HCT116 (cell line): ENCODE data around the gene TPST1. TPM values are rescaled to one million over a fixed set of nuclear protein-coding genes. Genes with fewer than 3 reads are reported as not detected.

ENCODE experiments used
- ATAC-seq: fragments of 200-7000 bp; cut with Tn5 transposase; 2 replicates; pipeline ENCODE4 v1.9.1; 2020; ENCODE audit warnings: mild to moderate bottlenecking, moderate library complexity
- BruUV-seq: library from RNA; stranded (reverse); fragments of 400-500 nt; replicated peaks from 2 replicates; lab custom pipeline; 2021; lab: Mats Ljungman, UMichigan
- CTCF ChIA-PET: fragments of 300-600 bp; sonication (Branson Sonifier 250); formaldehyde crosslinking; loops from one replicate; lab custom pipeline; 2021; ENCODE audit warnings: antibody characterized with exemption; lab: Charles Lee
- POLR2A ChIA-PET: fragments of 300-600, 350-600 bp; sonication (Branson Sonifier 250); formaldehyde crosslinking; loops from one replicate; lab custom pipeline; 2021; ENCODE audit warnings: antibody characterized with exemption; lab: Charles Lee
- RAD21 ChIA-PET, 2 experiments: fragments of 300-600 bp; sonication (Branson Sonifier 250); formaldehyde crosslinking; loops; one replicate each; lab custom pipeline; 2023; ENCODE audit warnings: low total read pairs in 2 of 2; ENCODE audit not compliant: uncharacterized antibody in 2 of 2, unreplicated experiment in 2 of 2, low non-redundant PET in 1 of 2; lab: Charles Lee
- DNase-seq: peaks from one replicate; pipeline ENCODE4 v3.0.0-alpha.2; 2010; ENCODE audit warnings: low read depth, low spot score
- H2AFZ ChIP-seq: fragments of 200-600 bp; shearing (Covaris generic), sonication (generic); 2 replicates; pipeline ENCODE4 v1.6.1; 2017; ENCODE audit warnings: low read depth, mixed run types, mixed read lengths, antibody characterized with exemption, low read length; ENCODE audit not compliant: poor library complexity, severe bottlenecking
- H3K27ac ChIP-seq: 2 replicates; pipeline ENCODE4 v1.5.1; 2012; ENCODE audit warnings: low read depth, low read length
- H3K27me3 ChIP-seq: fragments of 200-600 bp; sonication (generic); 2 replicates; pipeline ENCODE4 v1.6.1; 2016; ENCODE audit warnings: mixed run types, low read length, mixed read lengths; ENCODE audit not compliant: insufficient read depth
- H3K36me3 ChIP-seq, 2 experiments: fragments of 200-500 bp in 1 of 2; fragments of 200-600 bp in 1 of 2; sonication (Bioruptor generic) in 1 of 2; sonication (generic) in 1 of 2; 2 replicates each; pipeline versions ENCODE4 v1.5.1 to v1.6.1; 2014 to 2016; ENCODE audit warnings: low read length in 2 of 2, inconsistent platforms in 1 of 2, mixed read lengths in 1 of 2, mixed run types in 1 of 2; ENCODE audit not compliant: insufficient read depth in 2 of 2, control insufficient read depth in 1 of 2
- H3K4me1 ChIP-seq, 2 experiments: fragments of 200-600 bp in 1 of 2; sonication (generic) in 1 of 2; 2 replicates each; pipeline versions ENCODE4 v1.5.1 to v1.6.1; 2012 to 2017; ENCODE audit warnings: low read length in 2 of 2, inconsistent platforms in 1 of 2, mild to moderate bottlenecking in 1 of 2, mixed read lengths in 1 of 2, mixed run types in 1 of 2, moderate library complexity in 1 of 2; ENCODE audit not compliant: insufficient read depth in 2 of 2, control insufficient read depth in 1 of 2
- H3K4me2 ChIP-seq: fragments of 200-600 bp; sonication (generic); 2 replicates; pipeline ENCODE4 v1.6.1; 2017; ENCODE audit warnings: mixed run types, low read length, mixed read lengths
- H3K4me3 ChIP-seq, 2 experiments: fragments of 200-600 bp in 1 of 2; sonication (generic) in 1 of 2; replicated peaks in 1 of 2; 2 replicates each; pipeline ENCODE4 v1.5.1; 2011 to 2016; ENCODE audit warnings: low read length in 2 of 2, control low read depth in 1 of 2, low read depth in 1 of 2, mild to moderate bottlenecking in 1 of 2, mixed read lengths in 1 of 2, mixed run types in 1 of 2
- H3K79me2 ChIP-seq: fragments of 200-600 bp; sonication (generic); 2 replicates; pipeline ENCODE4 v1.6.1; 2017; ENCODE audit warnings: mild to moderate bottlenecking, mixed run types, low read length, moderate library complexity, mixed read lengths; ENCODE audit not compliant: insufficient read depth
- H3K9ac ChIP-seq: fragments of 200-600 bp; sonication (generic); 2 replicates; pipeline ENCODE4 v1.6.1; 2016; ENCODE audit warnings: low read length, mixed read lengths
- H3K9me2 ChIP-seq: fragments of 200-600 bp; sonication (generic), shearing (Covaris generic); 2 replicates; pipeline ENCODE4 v1.6.1; 2017; ENCODE audit warnings: mixed run types, mild to moderate bottlenecking, moderate library complexity; ENCODE audit not compliant: insufficient read depth
- H3K9me3 ChIP-seq, 2 experiments: fragments of 200-500 bp in 1 of 2; fragments of 200-600 bp in 1 of 2; sonication (Bioruptor generic) in 1 of 2; sonication (generic) in 1 of 2; 2 replicates each; pipeline ENCODE4 v1.6.1; 2014 to 2017; ENCODE audit warnings: low read length in 2 of 2, mixed read lengths in 2 of 2, inconsistent platforms in 1 of 2, low read depth in 1 of 2, mild to moderate bottlenecking in 1 of 2, mixed run types in 1 of 2, moderate library complexity in 1 of 2; ENCODE audit not compliant: control insufficient read depth in 1 of 2, insufficient read depth in 1 of 2
- H4K20me1 ChIP-seq: fragments of 200-600 bp; sonication (generic), shearing (Covaris generic); 2 replicates; pipeline ENCODE4 v1.6.1; 2017; ENCODE audit warnings: mixed run types, mild to moderate bottlenecking, moderate library complexity; ENCODE audit not compliant: insufficient read depth
- CBX3 ChIP-seq: IDR thresholded peaks from 2 replicates; pipeline ENCODE4 v1.6.1; 2012; ENCODE audit warnings: low read depth
- CEBPB ChIP-seq: IDR thresholded peaks from 2 replicates; pipeline ENCODE4 v1.6.1; 2012; ENCODE audit warnings: low read depth
- CTCF ChIP-seq, 3 experiments: fragments of 200-600 bp in 1 of 3; sonication (generic) in 1 of 3; IDR thresholded peaks in 2 of 3; conservative IDR thresholded peaks in 1 of 3; 2 replicates each; pipeline ENCODE4 v1.5.1; 2012 to 2017; ENCODE audit warnings: low read depth in 2 of 3, low read length in 2 of 3, antibody characterized with exemption in 1 of 3, borderline replicate concordance in 1 of 3, control low read depth in 1 of 3, mild to moderate bottlenecking in 1 of 3, mixed read lengths in 1 of 3, mixed run types in 1 of 3, moderate library complexity in 1 of 3; ENCODE audit not compliant: insufficient read depth in 1 of 3
- EGR1 ChIP-seq: IDR thresholded peaks from 2 replicates; pipeline ENCODE4 v1.6.1; 2012; ENCODE audit warnings: low read depth
- EZH2 ChIP-seq: fragments of 200-600 bp; sonication (generic); IDR thresholded peaks from 2 replicates; pipeline ENCODE4 v1.6.1; 2017; ENCODE audit warnings: antibody characterized with exemption, mixed run types
- JUND ChIP-seq: IDR thresholded peaks from 2 replicates; pipeline ENCODE4 v1.6.1; 2012
- RAD21 ChIP-seq: IDR thresholded peaks from 2 replicates; pipeline ENCODE4 v1.6.1; 2012; ENCODE audit warnings: low read depth, mild to moderate bottlenecking
- REST ChIP-seq: IDR thresholded peaks from 2 replicates; pipeline ENCODE4 v1.6.1; 2012; ENCODE audit warnings: low read depth
- SIN3A ChIP-seq: IDR thresholded peaks from 2 replicates; pipeline ENCODE4 v1.6.1; 2012; ENCODE audit warnings: low read depth
- SRF ChIP-seq: IDR thresholded peaks from 2 replicates; pipeline ENCODE4 v1.6.1; 2012; ENCODE audit warnings: low read depth
- TCF7L2 ChIP-seq: IDR thresholded peaks from 2 replicates; pipeline ENCODE4 v1.7.0; 2011; ENCODE audit warnings: borderline replicate concordance, inconsistent platforms; ENCODE audit not compliant: insufficient read depth, insufficient read length; ENCODE audit errors: extremely low read depth
- ZFX ChIP-seq: fragments of 450-650 bp; IDR thresholded peaks from 2 replicates; pipeline ENCODE4 v1.6.1; 2017
- intact Hi-C: fragments of 100-400 bp; cut with micrococcal nuclease; formaldehyde crosslinking; loops from 2 replicates; pipeline ENCODE4 v1.10.0; 2022
- total RNA-seq: library from RNA; stranded (reverse); gene quantifications from one replicate; pipeline ENCODE4 v1.2.1, GENCODE V29; 2021; ENCODE audit not compliant: unreplicated experiment

Gene TPST1
- total RNA-seq, 1 experiment from 2014 or later = 11.4 TPM

GRCh38 chr7:66219805-66220204 lies 14.7 kb downstream of the TPST1 start:
- H3K9me3 ChIP-seq = no peaks in the 10 kb centered on the region
- H3K4me1 ChIP-seq = no peaks in the 10 kb centered on the region
- no peaks in the 10 kb centered on the region for H4K20me1 ChIP-seq
- no peak for TF ChIP-seq SRF
- no peak for TF ChIP-seq EGR1
- no peak for TF ChIP-seq REST
- no peak for TF ChIP-seq CBX3
- intact Hi-C loops = no loop called here
- BruUV-seq = no TSS peak
- ChIA-PET RAD21 (no interaction called here), POLR2A (no interaction called here), CTCF (no interaction called here)
- no peaks in the 10 kb centered on the region for H3K36me3 ChIP-seq
- no peak overlapping the region for H3K4me3 ChIP-seq
- no peak overlapping the region for H3K27ac ChIP-seq
- no peak overlapping the region for H2AFZ ChIP-seq
- H3K27me3 ChIP-seq = no peaks in the 10 kb centered on the region
- 0 out of 2 replicates have a peak, but pooled peaks cover 12% of the 10 kb centered on the region for H3K79me2 ChIP-seq
- DNase-seq (no peak), ATAC-seq (no peak)
- H3K9ac ChIP-seq = no peak overlapping the region
- no peaks in the 10 kb centered on the region for H3K9me2 ChIP-seq
- no peak overlapping the region for H3K4me2 ChIP-seq

GRCh38 chr7:66221442-66221841 lies 16.3 kb downstream of the TPST1 start:
- Histone ChIP-seq H3K4me3 (no peak overlapping the region), H3K27ac (no peak overlapping the region), H3K9me3 (no peaks in the 10 kb centered on the region), H3K9me2 (no peaks in the 10 kb centered on the region), H3K9ac (no peak overlapping the region), H4K20me1 (no peaks in the 10 kb centered on the region), H3K27me3 (no peaks in the 10 kb centered on the region), H3K4me2 (no peak overlapping the region), H2AFZ (no peak overlapping the region), H3K4me1 (no peaks in the 10 kb centered on the region), H3K79me2 (0 out of 2 replicates have a peak, but pooled peaks cover 12% of the 10 kb centered on the region), H3K36me3 (no peaks in the 10 kb centered on the region)
- CTCF ChIA-PET = no interaction called here
- no TSS peak for BruUV-seq
- ATAC-seq = no peak
- no peak for TF ChIP-seq CEBPB
- no peak for TF ChIP-seq RAD21
- no peak for TF ChIP-seq TCF7L2
- no peak for TF ChIP-seq CTCF (IDR thresholded peaks at IDR 0.05 in 2 of 3, conservative IDR thresholded peaks at IDR 0.05 in 1 of 3; ENCODE audit: borderline replicate concordance in 1 of 3, insufficient read depth in 1 of 3, low read depth in 2 of 3, low read length in 2 of 3)
- TF ChIP-seq EZH2 = no peak
- no peak for TF ChIP-seq JUND
- no peak for TF ChIP-seq ZFX
- no peak for TF ChIP-seq CBX3
- no peak for TF ChIP-seq SRF
- no peak for TF ChIP-seq SIN3A
- intact Hi-C loops = no loop called here
- DNase-seq = no peak
- RAD21 ChIA-PET = no interaction called here
- POLR2A ChIA-PET = no interaction called here
